HepG2 (cell line): ENCODE data around the gene IQCH. TPM values are rescaled to one million over a fixed set of nuclear protein-coding genes. Genes with fewer than 3 reads are reported as not detected.
A peak's percentile ranks its signal among the peaks of the same experiment; 100 is the strongest.

Experiments used
- ATAC-seq: fragments of 200-7000 bp; cut with Tn5 transposase; 3 replicates; pipeline ENCODE4 v1.9.1; 2020; ENCODE audit warnings: mild to moderate bottlenecking, moderate library complexity
- BruUV-seq: library from RNA; stranded (reverse); fragments of 400-500 nt; replicated peaks from 2 replicates; lab custom pipeline; 2021; lab: Mats Ljungman, UMichigan
- CTCF ChIA-PET: fragments of 300-600 bp; formaldehyde crosslinking; extraction: SDS; loops from one replicate; lab custom pipeline; 2021; ENCODE audit warnings: low total read pairs, inconsistent platforms, low intra/inter-chr PET ratio; lab: Yijun Ruan, JAX
- POLR2A ChIA-PET: fragments of 350-600 bp; sonication (Branson Sonifier 250); formaldehyde crosslinking; loops from one replicate; lab custom pipeline; 2020; ENCODE audit warnings: antibody characterized with exemption, inconsistent platforms; lab: Yijun Ruan, JAX
- DNase-seq: peaks from one replicate; pipeline ENCODE4 v3.0.0-alpha.2; 2015; ENCODE audit warnings: low spot score
- FAIRE-seq: peaks from 3 replicates; lab custom pipeline; 2011; peaks lifted over from hg19 to GRCh38; lab: Jason Lieb, UNC
- H2AFZ ChIP-seq: one replicate; pipeline ENCODE4 v1.6.1; 2011; ENCODE audit warnings: low read length, inconsistent platforms
- H3K27ac ChIP-seq: fragments of 300-600 bp; 3 replicates; pipeline ENCODE4 v1.8.0; 2011; ENCODE audit warnings: mixed run types, mild to moderate bottlenecking, mixed read lengths, low read length, inconsistent platforms; ENCODE audit not compliant: insufficient read depth; ENCODE audit errors: extremely low read length
- H3K27me3 ChIP-seq, 2 experiments: fragments of 200-600 bp in 1 of 2; 2 replicates in 1 of 2; 3 replicates in 1 of 2; pipeline versions ENCODE4 v1.6.0 to v1.8.0; 2011; ENCODE audit warnings: low read length in 2 of 2, mild to moderate bottlenecking in 2 of 2, moderate library complexity in 2 of 2, inconsistent platforms in 1 of 2; ENCODE audit not compliant: insufficient read depth in 2 of 2, control insufficient read depth in 1 of 2
- H3K36me3 ChIP-seq, 2 experiments: fragments of 200-600 bp in 1 of 2; replicated peaks in 1 of 2; 2 replicates in 1 of 2; 3 replicates in 1 of 2; pipeline versions ENCODE4 v1.5.1 to v1.8.0; 2011; ENCODE audit warnings: low read length in 2 of 2, inconsistent platforms in 1 of 2; ENCODE audit not compliant: insufficient read depth in 2 of 2, control insufficient read depth in 1 of 2
- H3K4me1 ChIP-seq: 2 replicates; pipeline ENCODE4 v1.5.1; 2012; ENCODE audit warnings: low read length, inconsistent platforms; ENCODE audit not compliant: insufficient read depth
- H3K4me2 ChIP-seq: 2 replicates; pipeline ENCODE4 v1.6.0; 2011; ENCODE audit warnings: low read depth, low read length, inconsistent platforms
- H3K4me3 ChIP-seq, 3 experiments: fragments of 200-600 bp in 1 of 3; sonication (generic), shearing (Covaris generic) in 1 of 3; replicated peaks in 1 of 3; 2 replicates each; pipeline ENCODE4 v1.5.1; 2011 to 2016; ENCODE audit warnings: low read length in 3 of 3, inconsistent platforms in 2 of 3, low read depth in 2 of 3, mild to moderate bottlenecking in 2 of 3, control low read depth in 1 of 3, mixed read lengths in 1 of 3; ENCODE audit not compliant: insufficient read depth in 1 of 3
- H3K79me2 ChIP-seq: one replicate; pipeline ENCODE4 v1.6.1; 2011; ENCODE audit warnings: low read length, inconsistent platforms; ENCODE audit not compliant: insufficient read depth
- H3K9ac ChIP-seq: 2 replicates; pipeline ENCODE4 v1.6.0; 2011; ENCODE audit warnings: mild to moderate bottlenecking, low read depth, low read length, inconsistent platforms; ENCODE audit not compliant: insufficient read depth
- H3K9me3 ChIP-seq: 2 replicates; pipeline ENCODE4 v1.5.1; 2012; ENCODE audit warnings: mild to moderate bottlenecking, low read length
- H4K20me1 ChIP-seq: 2 replicates; pipeline ENCODE4 v1.6.0; 2011; ENCODE audit warnings: inconsistent platforms, mild to moderate bottlenecking, low read length, moderate library complexity; ENCODE audit not compliant: insufficient read depth
- BATF2 ChIP-seq: sonication (generic); formaldehyde crosslinking; IDR thresholded peaks from 2 replicates; pipeline ENCODE4 v1.8.0; 2022; ENCODE audit warnings: mild to moderate bottlenecking, missing genetic modification reagents, moderate library complexity
- CBFB ChIP-seq: sonication (generic); formaldehyde crosslinking; IDR thresholded peaks from 2 replicates; pipeline ENCODE4 v1.4.0; 2020; ENCODE audit warnings: missing genetic modification reagents
- CEBPB ChIP-seq: IDR thresholded peaks from 2 replicates; pipeline ENCODE4 v1.6.1; 2011; ENCODE audit warnings: low read depth, low read length, improper control_type of control experiment, borderline replicate concordance
- EHMT2 ChIP-seq: fragments of 200-600 bp; sonication (generic); IDR thresholded peaks from 2 replicates; pipeline ENCODE4 v1.7.0; 2017; ENCODE audit warnings: antibody characterized with exemption, low read depth, low read length, borderline replicate concordance
- HNRNPL ChIP-seq: fragments of 200-400 bp; formaldehyde crosslinking; IDR thresholded peaks from 2 replicates; pipeline ENCODE4 v1.6.1; 2017; ENCODE audit warnings: mild to moderate bottlenecking, low read depth, low read length
- KLF15 ChIP-seq: sonication (generic); formaldehyde crosslinking; IDR thresholded peaks from 2 replicates; pipeline ENCODE4 v1.8.1; 2023; ENCODE audit warnings: borderline replicate concordance, mild to moderate bottlenecking, inconsistent platforms, missing genetic modification reagents, mixed read lengths
- NFYC ChIP-seq: IDR thresholded peaks from 2 replicates; pipeline ENCODE4 v1.6.1; 2016; ENCODE audit warnings: missing genetic modification reagents, missing compliant biosample characterization
- RBM22 ChIP-seq: fragments of 200-400 bp; formaldehyde crosslinking; optimal IDR thresholded peaks from 2 replicates; pipeline ENCODE3; 2017; ENCODE audit warnings: mild to moderate bottlenecking, low read length, moderate library complexity
- ZNF430 ChIP-seq: sonication (generic); formaldehyde crosslinking; IDR thresholded peaks from 2 replicates; pipeline ENCODE4 v1.9.0; 2021; ENCODE audit warnings: mild to moderate bottlenecking, missing genetic modification reagents
- ZNF512B ChIP-seq: sonication (generic); formaldehyde crosslinking; IDR thresholded peaks from 2 replicates; pipeline ENCODE4 v1.5.1; 2020; ENCODE audit warnings: missing genetic modification reagents, mild to moderate bottlenecking, borderline replicate concordance
- ZNF558 ChIP-seq: sonication (generic); formaldehyde crosslinking; IDR thresholded peaks from 2 replicates; pipeline ENCODE4 v1.9.0; 2022; ENCODE audit warnings: mild to moderate bottlenecking, missing genetic modification reagents, borderline replicate concordance
- ZSCAN20 ChIP-seq: sonication (generic); formaldehyde crosslinking; IDR thresholded peaks from 2 replicates; pipeline ENCODE4 v1.4.0; 2020; ENCODE audit warnings: missing genetic modification reagents, mild to moderate bottlenecking, borderline replicate concordance
- in situ Hi-C: cut with HindIII; loops from 2 replicates; pipeline ENCODE4 v1.10.0; 2017; ENCODE audit warnings: low pct_unique_long_range_greater_than_20kb; ENCODE audit not compliant: extremely low pct_ligation_motif_present
- intact Hi-C: fragments of 100-400 bp; cut with micrococcal nuclease; formaldehyde crosslinking; loops from one replicate; pipeline ENCODE4 v1.10.0; 2022; ENCODE audit not compliant: unreplicated experiment
- polyA plus RNA-seq, 8 experiments: library from polyadenylated mRNA; depleted of rRNA in 3 of 8; stranded (reverse) in 7 of 8; unstranded in 1 of 8; fragments of >200 nt; fragmentation: Illumina TruSeq in 4 of 8; extraction: Trizol in 4 of 8; gene quantifications; 2 replicates each; pipeline versions ENCODE4 v1.2.1 to v1.2.3, GENCODE V29; 2011 to 2016; ENCODE audit warnings: low read depth in 4 of 8, missing spikeins in 1 of 8, mixed read lengths in 1 of 8; ENCODE audit not compliant: insufficient read depth in 1 of 8
- total RNA-seq, 5 experiments: library from RNA; depleted of rRNA; stranded (reverse); fragments of >200 nt; fragmentation: Illumina TruSeq; extraction: Trizol; gene quantifications; 2 replicates each; pipeline ENCODE4 v1.2.3, GENCODE V29; 2016; ENCODE audit warnings: low read depth in 1 of 5

IQCH gene
- total and polyA plus RNA-seq, 2 of the 13 experiments (the other 11 are each of a cell fraction or from before 2014, with no cell fraction given), result 0.16 to 0.55 TPM

GRCh38 chr15:67259379-67259778, 4.8 kb downstream of the IQCH start:
- intact Hi-C loops, result no loop called here

GRCh38 chr15:67259806-67260205, 5.2 kb downstream of the IQCH start:
- ATAC-seq, result no peak
- Histone ChIP-seq H3K79me2 (no peaks in the 10 kb centered on the region), H2AFZ (no peak overlapping the region), H4K20me1 (no peaks in the 10 kb centered on the region), H3K27me3 (no peaks in the 10 kb centered on the region), H3K36me3 (no peaks in the 10 kb centered on the region), H3K4me1 (peaks cover 23% of the 10 kb centered on the region), H3K4me2 (no peak overlapping the region), H3K4me3 (no peak overlapping the region), H3K27ac (no peak overlapping the region), H3K9me3 (no peaks in the 10 kb centered on the region), H3K9ac (no peak overlapping the region)
- in situ Hi-C loops, result no loop called here
- intact Hi-C loops, result no loop called here
- CTCF ChIA-PET, result no interaction called here
- no peak for FAIRE-seq
- TF ChIP-seq CBFB (no peak), HNRNPL (no peak), NFYC (CRISPR knock-in tag) (no peak), ZNF558 (no peak), ZSCAN20 (no peak), RBM22 (no peak), KLF15 (CRISPR knock-in tag) (no peak), EHMT2 (no peak), BATF2 (CRISPR knock-in tag) (no peak)
- DNase-seq, result no peak
- no TSS peak for BruUV-seq
- POLR2A ChIA-PET, result no interaction called here

More at GRCh38 chr15:67259379-67259778, 4.8 kb downstream of the IQCH start:
- no TSS peak for BruUV-seq
- ChIA-PET CTCF (no interaction called here), POLR2A (no interaction called here)
- Histone ChIP-seq H3K9ac (no peak overlapping the region), H3K4me2 (no peak overlapping the region), H2AFZ (no peak overlapping the region), H3K27me3 (no peaks in the 10 kb centered on the region; a peak in 1 of 5 replicates), H3K79me2 (no peaks in the 10 kb centered on the region), H3K4me3 (no peak overlapping the region), H3K36me3 (no peaks in the 10 kb centered on the region), H3K27ac (no peak overlapping the region), H3K9me3 (no peaks in the 10 kb centered on the region), H4K20me1 (no peaks in the 10 kb centered on the region), H3K4me1 (peaks cover 23% of the 10 kb centered on the region)
- in situ Hi-C loops, result no loop called here
- FAIRE-seq, result no peak
- TF ChIP-seq ZNF430 (CRISPR knock-in tag) (no peak), CEBPB (peak; percentile 67; the same call in 1 of the 2 replicates), ZNF512B (CRISPR knock-in tag) (no peak)
- ATAC-seq, result no peak
- DNase-seq, result no peak
